ENCODE results near the gene MILR1.
"Not testable (repeated sequence)": the region's sequence is repeated elsewhere in the genome, so short reads cannot be mapped to it uniquely, and the experiment has no call there.

The MILR1 gene, protein sequence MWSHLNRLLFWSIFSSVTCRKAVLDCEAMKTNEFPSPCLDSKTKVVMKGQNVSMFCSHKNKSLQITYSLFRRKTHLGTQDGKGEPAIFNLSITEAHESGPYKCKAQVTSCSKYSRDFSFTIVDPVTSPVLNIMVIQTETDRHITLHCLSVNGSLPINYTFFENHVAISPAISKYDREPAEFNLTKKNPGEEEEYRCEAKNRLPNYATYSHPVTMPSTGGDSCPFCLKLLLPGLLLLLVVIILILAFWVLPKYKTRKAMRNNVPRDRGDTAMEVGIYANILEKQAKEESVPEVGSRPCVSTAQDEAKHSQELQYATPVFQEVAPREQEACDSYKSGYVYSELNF

DNA sequence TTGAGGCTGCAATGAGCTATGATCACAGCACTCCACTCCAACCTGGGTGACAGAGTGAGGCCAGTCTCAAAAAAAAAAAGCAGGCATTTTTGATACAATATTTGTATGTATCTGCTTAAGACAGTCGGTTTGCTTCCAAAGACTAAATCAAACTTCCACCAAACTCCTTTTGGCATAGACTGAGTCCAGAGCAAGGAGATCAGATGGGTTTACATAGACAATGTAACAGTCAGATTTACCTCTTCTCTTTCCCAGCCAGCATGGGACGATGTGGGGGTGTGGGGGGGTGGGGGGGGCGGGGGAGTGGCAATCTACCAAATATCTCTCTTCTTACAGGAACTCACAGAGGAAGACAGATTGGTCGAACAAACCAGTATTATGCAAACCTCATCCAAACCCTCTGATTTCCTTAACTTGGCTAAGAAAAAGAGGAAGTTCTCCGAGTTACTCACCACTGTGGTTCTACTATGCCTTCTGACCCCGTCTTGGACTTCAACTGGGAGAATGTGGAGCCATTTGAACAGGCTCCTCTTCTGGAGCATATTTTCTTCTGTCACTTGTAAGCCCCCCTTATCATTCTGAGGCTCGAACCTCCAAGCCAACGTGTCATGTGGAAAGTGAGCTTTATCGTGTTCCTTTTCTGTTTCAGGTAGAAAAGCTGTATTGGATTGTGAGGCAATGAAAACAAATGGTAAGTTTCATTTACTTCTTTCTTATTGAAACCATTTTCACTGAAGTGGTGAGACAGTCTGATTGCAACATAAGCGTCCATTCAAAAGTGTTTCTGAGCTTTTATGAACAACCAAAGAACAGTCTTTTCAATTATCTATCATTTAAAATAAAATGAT is at the start of gene MILR1:
Gene MILR1 (plus strand): TSS at position 451 of the 848 bp plus-strand sequence. CDS start 54 bp downstream, at position 505.
- peak in 1 of 2 experiments; percentile 37 for DNase-seq (ENCODE audit: low read depth in 2 of 2)

DNA sequence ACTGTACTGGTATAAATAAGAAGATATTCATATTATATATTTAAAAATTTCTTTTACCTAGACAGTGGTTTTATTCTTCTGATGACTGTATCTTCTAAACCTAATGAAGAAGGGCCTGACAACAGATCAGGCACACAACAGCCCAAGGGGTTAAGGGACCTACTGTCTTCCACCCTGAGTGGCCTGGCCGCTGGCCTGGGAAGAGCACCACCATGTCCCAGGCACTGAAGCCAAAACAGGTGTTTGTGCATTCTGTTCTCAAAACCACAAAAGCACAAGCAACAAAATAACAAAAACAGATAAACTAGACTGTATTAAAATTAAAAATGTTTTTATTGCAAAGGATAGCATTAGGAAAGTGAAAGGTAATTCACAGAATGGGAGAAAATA is 49.2 kb upstream of the MILR1 start:
- DNase-seq (ENCODE audit: low read depth in 2 of 2), result no peak

DNA sequence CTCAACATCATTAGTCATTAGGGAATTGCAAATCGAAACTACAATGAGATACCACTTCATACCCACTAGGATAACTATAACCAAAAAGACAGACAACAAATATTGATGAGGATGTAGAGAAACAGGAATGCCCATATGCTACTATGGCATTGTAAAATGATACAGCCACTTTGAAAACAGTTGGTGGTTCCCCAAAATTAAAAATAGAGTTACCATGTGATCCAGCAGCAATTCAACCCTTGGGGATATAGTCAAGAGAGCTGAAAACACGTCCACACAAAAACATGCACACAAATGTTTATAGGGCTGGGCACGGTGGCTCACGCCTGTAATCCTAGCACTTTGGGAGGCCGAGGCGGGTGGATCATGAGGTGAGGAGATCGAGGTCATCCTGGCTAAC is 48.3 kb upstream of the MILR1 start:
- DNase-seq (ENCODE audit: low read depth in 2 of 2), result no peak

DNA sequence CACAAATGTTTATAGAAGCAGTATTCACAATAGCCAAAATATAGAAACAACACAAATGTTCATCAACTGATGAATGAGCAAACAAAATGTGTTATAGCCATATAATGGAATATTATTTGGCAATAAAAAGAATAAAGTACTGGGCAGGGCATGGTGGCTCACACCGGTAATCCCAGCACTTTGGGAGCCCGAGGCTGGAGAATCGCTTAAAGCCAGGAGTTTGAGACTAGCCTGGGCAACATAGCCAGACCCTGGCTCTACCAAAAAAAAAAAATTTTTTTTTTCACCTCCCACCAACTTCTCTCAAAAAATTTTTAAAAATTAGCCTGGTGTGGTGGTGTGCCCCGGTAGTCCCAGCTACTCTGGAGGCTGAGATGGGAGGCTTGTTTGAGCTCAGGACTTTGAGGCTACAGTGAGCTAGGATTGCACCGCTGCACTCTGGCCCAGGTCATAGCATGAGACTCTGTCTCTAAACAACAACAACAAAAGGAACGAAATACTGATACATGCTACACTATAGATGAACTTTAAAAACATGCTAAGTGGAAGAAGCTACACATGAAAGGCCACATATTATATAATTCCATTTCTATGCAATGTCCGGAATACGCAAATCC is 47.6 kb upstream of the MILR1 start:
- DNase-seq (ENCODE audit: low read depth in 2 of 2), result no peak

DNA sequence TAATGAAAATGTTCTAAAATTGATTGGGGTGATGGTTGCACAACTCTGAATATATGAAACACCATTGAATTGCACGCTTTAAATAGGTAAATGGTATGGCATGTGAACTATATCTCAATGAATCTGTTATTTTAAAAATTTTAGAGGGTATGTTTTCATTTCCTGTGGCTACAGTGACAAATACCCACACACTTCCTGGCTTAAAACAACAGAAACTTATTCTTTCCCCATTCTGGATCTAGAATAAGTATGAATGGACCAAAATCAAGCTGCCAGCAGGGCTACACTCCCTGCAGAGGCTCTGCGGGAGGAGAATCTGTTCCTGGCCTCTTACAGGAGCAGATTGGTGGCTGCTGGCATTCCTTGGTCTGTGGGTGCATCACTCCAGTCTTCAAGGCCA is 47.0 kb upstream of the MILR1 start:
- DNase-seq (ENCODE audit: low read depth in 2 of 2), result no peak

DNA sequence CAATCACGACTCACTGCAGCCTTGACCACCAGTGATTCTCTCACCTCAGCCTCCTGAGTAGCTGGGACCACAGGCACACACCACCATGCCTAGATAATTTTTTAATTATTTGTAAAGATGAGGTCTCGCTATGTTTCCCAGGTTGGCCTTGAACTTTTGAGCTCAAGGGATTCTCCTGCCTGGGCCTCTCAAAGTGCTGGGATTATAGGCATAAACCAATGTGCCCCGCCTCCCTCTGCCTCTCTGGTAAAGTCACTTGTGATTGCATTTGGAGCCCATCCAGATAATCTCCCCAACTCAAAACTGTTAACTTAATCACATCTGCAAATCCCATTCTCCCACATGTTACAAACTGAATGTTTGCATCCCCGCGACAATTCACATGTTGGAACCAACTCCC is 46.4 kb upstream of the MILR1 start:
- no peak for DNase-seq (ENCODE audit: low read depth in 2 of 2)

DNA sequence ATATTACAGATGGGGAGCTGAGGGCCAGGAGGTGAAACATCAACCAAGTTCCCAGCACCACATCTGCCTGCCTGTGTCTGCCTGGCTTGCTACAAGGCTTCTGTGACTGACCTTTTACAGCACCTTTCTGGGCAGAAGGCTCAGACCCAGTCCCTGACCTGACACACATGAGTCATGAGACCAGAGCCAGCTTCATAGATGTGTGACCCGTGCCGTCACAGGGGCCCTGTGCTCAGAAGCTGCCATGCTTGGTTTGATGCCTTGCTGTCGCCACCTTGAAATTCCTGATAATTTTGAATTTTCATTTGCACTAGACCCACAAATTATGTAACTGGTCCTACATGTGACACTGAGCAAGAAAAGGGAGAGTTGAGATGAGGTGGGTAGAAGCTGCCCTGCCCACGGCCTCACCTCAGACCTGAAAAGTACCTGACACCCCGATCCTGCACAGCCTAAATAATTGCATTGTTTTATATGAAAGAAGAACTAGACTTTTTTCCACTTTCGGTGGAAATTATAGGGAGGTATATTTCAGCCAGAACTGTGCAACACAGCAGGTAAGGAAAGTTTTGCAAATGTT is 44.9 kb upstream of the MILR1 start:
- DNase-seq (ENCODE audit: low read depth in 2 of 2), result no peak

DNA sequence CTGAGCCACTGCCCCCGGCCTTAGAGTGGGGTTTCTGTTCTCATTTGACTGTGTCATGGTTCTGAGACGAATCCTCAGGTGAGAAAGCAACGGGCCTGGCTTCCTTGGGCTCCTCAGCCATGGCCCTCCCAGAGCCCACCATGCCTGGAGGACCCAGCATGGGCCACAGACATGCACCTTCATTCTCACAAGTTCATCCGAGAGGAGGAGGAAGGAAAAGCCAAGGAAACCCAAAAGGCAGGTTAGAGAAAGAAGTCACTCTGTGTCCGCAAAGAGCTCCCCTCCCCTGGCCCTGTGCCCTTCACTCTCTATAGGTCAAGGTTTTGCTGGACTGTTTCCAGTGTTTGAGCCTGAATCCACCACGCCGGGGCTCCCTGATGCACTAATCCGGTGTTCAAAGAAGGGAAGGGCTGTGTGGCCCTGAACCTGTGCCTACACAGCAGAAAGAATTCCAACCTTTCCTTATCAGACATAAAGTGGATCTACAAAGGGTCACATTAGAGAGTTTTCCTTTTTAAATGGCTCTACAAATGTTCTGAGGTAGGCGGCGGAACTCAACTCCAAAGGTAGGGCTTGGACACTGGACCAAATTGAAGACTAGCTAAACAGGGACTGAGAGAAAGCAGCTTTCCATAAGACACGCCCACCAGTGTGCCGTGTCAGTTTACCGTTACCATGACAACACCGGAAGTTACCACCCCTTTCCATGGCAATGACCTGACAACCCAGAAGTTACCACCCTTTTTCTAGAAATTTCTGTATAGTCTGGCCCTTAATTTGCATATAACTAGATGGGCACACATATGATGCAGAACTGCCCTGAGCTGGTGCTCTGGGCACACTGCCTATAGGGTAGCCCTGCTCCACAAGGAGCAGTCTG is 42.4 kb upstream of the MILR1 start:
- no peak for DNase-seq (ENCODE audit: low read depth in 2 of 2)

DNA sequence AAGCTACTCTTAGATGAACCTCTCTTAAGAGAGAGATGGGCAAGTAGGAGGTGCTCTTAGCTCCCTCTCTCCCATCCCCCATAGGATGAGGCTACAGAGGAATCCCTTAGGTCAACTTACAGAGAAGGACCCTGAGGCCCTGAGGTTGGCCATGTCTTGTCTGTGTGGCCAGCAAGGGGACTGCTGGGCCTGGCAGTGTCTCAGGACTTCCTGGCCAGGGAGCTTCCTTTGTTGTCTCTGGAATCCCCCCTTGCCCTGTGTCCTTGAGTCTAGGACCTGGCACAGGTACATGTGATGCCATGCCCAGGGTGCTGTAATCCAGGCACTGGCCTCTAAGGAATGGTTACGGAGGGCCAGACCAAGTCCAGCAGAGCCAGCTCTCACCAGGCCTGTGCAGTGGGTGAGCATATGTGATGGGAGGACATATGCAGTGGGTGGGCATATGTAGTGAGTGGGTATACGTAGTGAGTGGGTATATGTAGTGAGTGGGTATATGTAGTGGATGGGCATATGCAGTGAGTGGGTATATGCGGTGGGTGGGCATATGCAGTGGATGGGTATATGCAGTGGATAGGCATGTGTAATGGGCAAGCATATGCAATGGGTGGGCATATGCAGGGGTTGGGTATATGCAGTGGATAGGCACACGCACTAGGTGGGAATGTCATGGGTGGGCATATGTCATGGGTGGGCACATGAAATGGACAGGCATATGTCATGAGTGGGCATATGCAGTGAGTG is 38.0 kb upstream of the MILR1 start:
- DNase-seq (ENCODE audit: low read depth in 2 of 2), result no peak

DNA sequence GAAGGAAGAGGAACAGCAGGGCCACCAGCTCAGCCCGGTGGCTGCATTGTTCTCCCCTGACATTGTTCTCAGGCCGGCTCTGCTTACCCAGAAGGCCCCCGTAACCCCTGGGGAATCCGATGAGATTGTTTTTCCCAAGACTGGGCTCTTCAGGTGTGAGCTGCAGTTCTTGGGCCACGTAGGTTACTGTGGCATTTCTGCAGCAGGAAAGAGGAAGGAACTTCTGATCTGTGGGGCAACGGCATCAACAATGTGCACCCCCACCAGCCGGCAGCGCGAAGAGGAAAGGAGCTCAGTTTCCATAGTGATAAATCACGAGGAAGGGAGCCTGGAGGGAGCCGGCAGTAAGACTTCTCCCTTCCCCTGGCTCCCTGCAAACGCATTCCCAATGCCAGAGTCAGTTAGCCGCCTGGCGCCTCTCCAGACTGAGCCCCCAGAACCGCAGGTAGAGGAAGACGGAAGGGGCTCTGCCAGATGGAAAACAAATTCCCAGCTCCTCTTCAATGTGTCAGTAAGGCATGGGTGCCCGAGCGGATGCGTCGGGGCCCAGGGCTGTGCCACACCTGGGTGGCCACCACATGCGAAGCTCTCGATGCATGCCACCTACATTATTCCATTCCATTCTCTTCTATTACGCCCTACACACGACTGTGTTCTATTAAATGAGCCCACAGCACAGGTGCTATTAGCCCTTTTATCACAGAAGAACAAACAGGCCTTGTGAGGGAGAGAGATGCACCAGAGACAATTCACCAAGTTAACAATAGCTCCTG is 36.7 kb upstream of the MILR1 start:
- no peak for DNase-seq (ENCODE audit: low read depth in 2 of 2)

DNA sequence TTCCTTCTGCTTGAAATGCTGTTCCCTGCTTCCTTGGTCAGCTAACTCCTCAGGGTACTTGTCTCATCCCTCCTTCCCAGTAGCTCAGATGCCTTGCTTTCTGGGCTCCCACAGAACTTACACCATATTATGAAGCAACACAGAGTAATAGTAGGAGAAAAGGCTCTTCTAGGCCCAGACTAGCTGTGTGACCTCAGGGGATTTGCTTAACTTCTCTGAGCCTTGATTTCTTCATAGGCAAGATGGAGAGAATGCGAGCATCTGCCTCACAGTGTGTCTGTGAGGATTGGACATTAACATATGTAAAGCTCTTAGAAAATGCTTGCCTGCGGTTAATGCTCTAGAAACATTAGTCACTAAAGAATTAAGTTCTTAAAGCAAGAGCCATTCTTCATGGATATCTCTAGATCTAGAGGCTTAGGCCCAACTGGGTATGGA is 36.0 kb upstream of the MILR1 start:
- DNase-seq (ENCODE audit: low read depth in 2 of 2), result no peak

DNA sequence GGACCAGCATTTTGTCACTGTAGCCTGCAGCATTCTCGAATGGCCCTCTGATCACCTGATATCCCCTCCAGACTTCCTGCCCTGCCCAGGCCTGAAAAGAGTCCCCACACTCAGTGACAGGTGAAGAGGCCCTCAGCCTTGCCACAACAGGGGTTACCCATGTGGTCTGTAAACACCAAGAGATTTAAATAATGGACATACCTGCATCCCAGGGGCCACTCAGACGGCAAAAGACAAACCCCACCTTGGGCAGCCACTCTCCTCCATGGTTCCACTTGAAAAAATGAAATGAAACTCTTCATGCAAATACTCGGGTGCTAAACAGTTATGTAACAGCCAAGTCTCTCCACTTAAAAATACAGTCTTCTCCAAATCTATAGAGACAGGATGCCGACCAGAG is 35.4 kb upstream of the MILR1 start:
- no peak for DNase-seq (ENCODE audit: low read depth in 2 of 2)

DNA sequence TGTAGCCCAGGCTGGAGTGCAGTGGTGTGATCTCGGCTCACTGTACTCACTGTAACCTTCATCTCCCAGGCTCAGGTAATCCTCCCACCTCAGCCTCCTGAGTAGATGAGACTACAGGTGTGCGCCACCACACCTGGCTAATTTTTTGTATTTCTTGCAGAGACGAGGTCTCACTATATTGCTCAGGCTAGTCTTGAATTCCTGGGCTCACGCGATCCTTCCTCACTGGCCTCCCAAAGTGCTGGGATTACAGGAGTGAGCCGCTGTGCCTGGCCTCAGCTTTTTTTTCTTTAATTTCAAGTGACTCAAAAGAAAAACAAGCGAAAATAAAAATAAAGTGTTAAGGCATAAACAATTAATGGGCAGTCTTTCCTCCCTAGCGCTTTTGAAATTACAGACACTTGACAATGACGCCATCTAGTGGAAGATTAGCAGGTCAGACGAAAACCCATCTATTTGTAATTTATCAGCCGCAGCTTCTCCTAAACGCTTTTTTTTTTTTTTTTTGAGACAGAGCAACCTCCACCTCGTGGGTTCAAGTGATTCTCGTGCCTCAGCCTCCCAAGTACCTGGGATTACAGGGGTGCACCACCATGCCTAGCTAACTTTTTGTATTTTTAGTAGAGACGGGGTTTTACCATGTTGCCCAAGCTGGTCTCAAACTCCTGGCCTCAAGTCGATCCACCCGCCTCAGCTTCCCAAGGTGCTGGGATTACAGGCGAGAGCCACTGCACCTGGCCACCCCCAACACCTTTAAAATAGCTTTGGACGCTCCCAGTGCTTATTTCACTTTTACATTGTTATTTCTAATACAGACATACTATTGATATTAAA is 30.2 kb upstream of the MILR1 start:
- peak in 1 of 2 experiments; percentile 37 for DNase-seq (ENCODE audit: low read depth in 2 of 2)

DNA sequence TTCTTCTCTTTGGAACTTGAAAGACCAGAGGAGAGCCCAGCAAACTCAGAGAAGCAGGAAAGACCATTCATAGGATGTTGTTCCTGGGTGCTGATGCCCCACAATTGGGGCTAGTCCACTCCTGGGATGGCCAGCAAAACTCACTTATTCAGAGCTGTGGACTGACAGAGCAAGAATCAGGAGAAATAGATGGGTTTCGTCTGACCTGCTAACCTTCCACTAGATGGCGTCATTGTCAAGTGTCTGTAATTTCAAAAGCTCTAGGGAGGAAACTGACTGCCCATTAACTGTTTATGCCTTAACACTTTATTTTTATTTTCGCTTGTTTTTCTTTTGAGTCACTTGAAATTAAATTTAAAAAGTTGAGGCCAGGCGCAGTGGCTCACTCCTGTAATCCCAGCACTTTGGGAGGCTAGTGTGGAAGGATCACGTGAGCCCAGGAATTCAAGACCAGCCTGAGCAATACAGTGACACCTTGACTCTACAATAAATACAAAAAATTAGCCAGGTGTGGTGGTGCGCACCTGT is 28.7 kb upstream of the MILR1 start:
- peak; percentile 40 to 60 for DNase-seq (ENCODE audit: low read depth in 2 of 2)

DNA sequence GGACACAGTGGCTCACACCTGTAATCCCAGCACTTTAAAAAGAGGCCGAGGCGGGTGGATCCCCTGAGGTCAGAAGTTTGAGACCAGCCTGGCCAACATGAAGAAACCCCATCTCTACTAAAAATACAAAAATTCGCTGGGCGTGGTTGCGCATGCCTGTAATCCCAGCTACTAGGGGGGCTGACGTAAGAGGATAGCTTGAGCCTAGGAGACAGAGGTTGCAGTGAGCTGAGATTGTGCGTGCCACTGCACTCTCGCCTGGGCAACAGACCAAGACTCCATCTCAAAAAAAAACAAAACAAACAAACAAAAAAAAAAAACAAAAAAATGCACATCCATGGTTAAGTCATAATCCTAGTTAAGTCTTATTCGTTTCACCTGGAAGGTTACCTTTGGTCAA is 26.8 kb upstream of the MILR1 start:
- DNase-seq (ENCODE audit: low read depth in 2 of 2), result not testable (repeated sequence)

DNA sequence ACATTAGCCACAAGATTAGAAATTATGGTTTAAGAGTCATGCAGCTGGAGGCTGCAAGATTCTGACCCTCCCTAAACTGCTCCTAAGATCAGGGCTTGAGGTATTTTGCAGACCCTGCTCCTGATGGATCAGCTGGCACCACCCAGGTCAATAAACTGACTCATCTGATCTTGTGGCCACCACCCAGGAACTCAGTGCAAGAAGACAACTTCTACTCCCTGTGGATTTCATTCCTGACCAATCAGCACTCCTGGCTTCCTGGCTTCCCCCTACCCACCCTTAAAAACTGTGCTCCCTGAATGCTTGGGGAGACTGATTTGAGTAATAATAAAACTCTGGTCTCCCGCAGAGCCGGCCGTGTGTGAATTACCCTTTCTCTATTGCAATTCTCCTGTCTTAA is 25.0 kb upstream of the MILR1 start:
- no peak for DNase-seq (ENCODE audit: low read depth in 2 of 2)

DNA sequence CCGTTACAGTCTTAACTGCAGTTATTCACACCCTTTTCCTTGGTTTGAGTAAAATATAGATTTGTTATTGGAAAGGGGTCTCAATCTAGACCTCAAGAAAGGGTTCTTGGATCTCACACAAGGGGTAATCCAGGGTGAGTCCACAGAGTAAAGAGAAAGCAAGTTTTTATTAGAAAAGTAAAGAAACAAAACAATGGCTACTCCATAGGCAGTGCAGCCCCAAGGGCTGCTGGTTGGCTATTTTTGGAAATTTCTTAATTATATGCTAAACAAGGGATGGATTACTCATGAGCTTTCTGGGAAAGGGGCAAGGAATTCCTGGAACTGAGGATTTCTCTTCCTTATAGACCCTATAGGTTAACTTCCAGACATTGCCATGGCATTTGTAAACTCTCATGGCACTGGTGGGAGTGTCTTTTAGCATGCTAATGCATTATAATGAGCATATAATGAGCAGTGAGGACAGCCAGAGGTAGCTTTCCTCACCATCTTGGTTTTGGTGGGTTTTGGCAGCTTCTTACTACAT is 24.5 kb upstream of the MILR1 start:
- no peak for DNase-seq (ENCODE audit: low read depth in 2 of 2)

DNA sequence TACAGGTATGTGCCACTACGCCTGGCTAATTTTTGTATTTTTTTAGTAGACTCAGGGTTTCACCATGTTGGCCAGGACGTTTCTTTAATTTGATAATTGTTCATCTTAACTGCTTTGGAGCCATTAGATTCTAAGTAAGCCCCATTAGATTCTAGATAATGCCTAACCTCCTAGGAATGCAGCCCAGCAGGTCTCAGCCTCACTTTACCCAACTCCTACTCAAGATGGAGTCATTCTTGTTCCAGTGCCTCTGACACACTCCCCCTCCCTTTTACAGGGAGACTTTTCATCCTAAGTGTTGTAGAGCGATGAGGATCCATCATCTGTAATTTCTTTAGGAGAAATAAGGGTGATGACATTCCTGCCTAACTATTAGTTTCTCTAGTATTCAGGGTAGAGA is 23.7 kb upstream of the MILR1 start:
- no peak for DNase-seq (ENCODE audit: low read depth in 2 of 2)
